ENCODE results near the gene UGT1A9. TPM values are rescaled to one million over a fixed set of nuclear protein-coding genes. Genes with fewer than 3 reads are reported as not detected.

Gene UGT1A9
- polyA plus RNA-seq, 1 of the 3 experiments (the other 2 are of a cell fraction) = not detected

- Histone ChIP-seq H3K9me2 (no peaks in the 10 kb centered on the region), H3K27me3 (ENCODE audit: insufficient read depth) (no peaks in the 10 kb centered on the region), H3K4me1 (ENCODE audit: control insufficient read depth in 1 of 2, insufficient read depth in 2 of 2, low read depth in 1 of 2, low read length in 1 of 2) (no peaks in the 10 kb centered on the region), H3K36me3 (replicated peaks in 1 of 2; ENCODE audit: control insufficient read depth in 1 of 2, insufficient read depth in 2 of 2, low read length in 1 of 2) (no peaks in the 10 kb centered on the region), H3K9me3 (no peaks in the 10 kb centered on the region), H3F3A (replicated peaks; ENCODE audit: insufficient read depth) (no peaks in the 10 kb centered on the region), H2AFZ (ENCODE audit: low read depth) (no peak overlapping the region), H3K79me2 (ENCODE audit: insufficient read depth) (no peaks in the 10 kb centered on the region), H3K4me2 (no peak overlapping the region), H3K4me3 (ENCODE audit: low read depth in 2 of 2, low read length in 1 of 2) (no peak overlapping the region), H3K9ac (no peak overlapping the region), H3K27ac (ENCODE audit: low read depth in 2 of 2, low read length in 1 of 2) (no peak overlapping the region), H4K20me1 (ENCODE audit: insufficient read depth) (no peaks in the 10 kb centered on the region)
- POLR2A ChIA-PET = no interaction called here
- DNase-seq = no peak
- 53% methylated on average over 7 of the region's 7 CpGs for WGBS (ENCODE audit: low lambda C conversion rate)
- TF ChIP-seq USF2 (IDR thresholded peaks at IDR 0.05; ENCODE audit: borderline replicate concordance, low read depth, low read length) = no peak
- TF ChIP-seq FOSL2 (IDR thresholded peaks at IDR 0.05; ENCODE audit: borderline replicate concordance, low read depth) = no peak
- no peak for TF ChIP-seq JUND (IDR thresholded peaks at IDR 0.05)
- TF ChIP-seq NFIC (IDR thresholded peaks at IDR 0.05; ENCODE audit: borderline replicate concordance) = no peak
- TF ChIP-seq MAX (IDR thresholded peaks at IDR 0.05; ENCODE audit: low read depth) = no peak
- TF ChIP-seq RAD21 (IDR thresholded peaks at IDR 0.05; ENCODE audit: low read length) = no peak
- no peak for TF ChIP-seq CTCF (IDR thresholded peaks at IDR 0.05)
- TF ChIP-seq FOXJ3 (CRISPR knock-in tag; IDR thresholded peaks at IDR 0.05) = no peak
- TF ChIP-seq RXRA (IDR thresholded peaks at IDR 0.05; ENCODE audit: borderline replicate concordance, low read depth) = no peak
- TF ChIP-seq GATA2 (CRISPR knock-in tag; IDR thresholded peaks at IDR 0.05) = no peak
- no peak for TF ChIP-seq RCOR1 (IDR thresholded peaks at IDR 0.05; ENCODE audit: low read length)
- TF ChIP-seq POLR2AphosphoS5 (IDR thresholded peaks at IDR 0.05; ENCODE audit: low read depth, low read length) = no peak
- TF ChIP-seq SIN3A (IDR thresholded peaks at IDR 0.05; ENCODE audit: borderline replicate concordance, low read depth, low read length) = no peak
- TF ChIP-seq RFX5 (IDR thresholded peaks at IDR 0.05; ENCODE audit: low read length) = no peak
- TF ChIP-seq FOXM1 (IDR thresholded peaks at IDR 0.05; ENCODE audit: low read depth) = no peak
- CTCF ChIA-PET = no interaction called here
Observed at GRCh38 chr2:233756429-233757081, 84.9 kb downstream of the UGT1A9 start.

- H3K4me2 ChIP-seq = no peak overlapping the region
- H3K4me1 ChIP-seq (ENCODE audit: control insufficient read depth in 1 of 2, insufficient read depth in 2 of 2, low read depth in 1 of 2, low read length in 1 of 2) = no peaks in the 10 kb centered on the region
- H3K79me2 ChIP-seq (ENCODE audit: insufficient read depth) = no peaks in the 10 kb centered on the region
- no peaks in the 10 kb centered on the region for H3K9me2 ChIP-seq
- no peaks in the 10 kb centered on the region for H3K27me3 ChIP-seq (ENCODE audit: insufficient read depth)
- no peak overlapping the region for H3K4me3 ChIP-seq (ENCODE audit: low read depth in 2 of 2, low read length in 1 of 2)
- H3K36me3 ChIP-seq (replicated peaks in 1 of 2; ENCODE audit: control insufficient read depth in 1 of 2, insufficient read depth in 2 of 2, low read length in 1 of 2) = no peaks in the 10 kb centered on the region
- no peaks in the 10 kb centered on the region for H3K9me3 ChIP-seq
- ChIA-PET POLR2A (no interaction called here), CTCF (interaction anchor here (0.5 kb wide), 1 partner anchor 319 kb away, joined by 3 read pairs; no protein-coding TSS in a partner anchor)
- no peak overlapping the region for H3K9ac ChIP-seq
- no peak for TF ChIP-seq YY1 (IDR thresholded peaks at IDR 0.05; ENCODE audit: low read depth)
- no peak for TF ChIP-seq FOXM1 (IDR thresholded peaks at IDR 0.05; ENCODE audit: low read depth)
- no peak for TF ChIP-seq EZH2phosphoT487 (IDR thresholded peaks at IDR 0.05; ENCODE audit: borderline replicate concordance, low read depth)
- no peak for TF ChIP-seq NRF1 (IDR thresholded peaks at IDR 0.05; ENCODE audit: low read depth, low read length)
- no peak for TF ChIP-seq MXI1 (IDR thresholded peaks at IDR 0.05; ENCODE audit: low read depth, low read length)
- no peak for TF ChIP-seq ELF1 (IDR thresholded peaks at IDR 0.05)
- no peak for TF ChIP-seq JUND (IDR thresholded peaks at IDR 0.05)
- no peak for TF ChIP-seq ZBTB33 (IDR thresholded peaks at IDR 0.05; ENCODE audit: borderline replicate concordance, low read depth)
- TF ChIP-seq FOSL2 (IDR thresholded peaks at IDR 0.05; ENCODE audit: borderline replicate concordance, low read depth) = no peak
- TF ChIP-seq SIN3A (IDR thresholded peaks at IDR 0.05; ENCODE audit: borderline replicate concordance, low read depth, low read length) = no peak
- TF ChIP-seq RFX5 (IDR thresholded peaks at IDR 0.05; ENCODE audit: low read length) = no peak
- TF ChIP-seq POLR2AphosphoS5 (IDR thresholded peaks at IDR 0.05; ENCODE audit: low read depth, low read length) = no peak
- no peak for TF ChIP-seq USF1 (IDR thresholded peaks at IDR 0.05; ENCODE audit: borderline replicate concordance, low read depth)
- H3K27ac ChIP-seq (ENCODE audit: low read depth in 2 of 2, low read length in 1 of 2) = no peak overlapping the region
- no peak for DNase-seq
- no peak overlapping the region for H2AFZ ChIP-seq (ENCODE audit: low read depth)
- H4K20me1 ChIP-seq (ENCODE audit: insufficient read depth) = no peaks in the 10 kb centered on the region
- H3F3A ChIP-seq (replicated peaks; ENCODE audit: insufficient read depth) = no peaks in the 10 kb centered on the region
Observed at GRCh38 chr2:233758141-233758540, 86.4 kb downstream of the UGT1A9 start.
